GM19455 (cell line): Measurements from ENCODE around the gene SHOC2.
"Not testable (repeated sequence)": the region's sequence is repeated elsewhere in the genome, so short reads cannot be mapped to it uniquely, and the experiment has no call there.

Experiments used
- ATAC-seq: cut with Tn5 transposase; IDR thresholded peaks from one replicate; pipeline ENCODE4 v1.9.1; 2021; ENCODE audit not compliant: unreplicated experiment

The SHOC2 gene

GRCh38 chr10:110901954-110902819 is 17.2 kb upstream of the SHOC2 start:
- ATAC-seq: no peak

DNA sequence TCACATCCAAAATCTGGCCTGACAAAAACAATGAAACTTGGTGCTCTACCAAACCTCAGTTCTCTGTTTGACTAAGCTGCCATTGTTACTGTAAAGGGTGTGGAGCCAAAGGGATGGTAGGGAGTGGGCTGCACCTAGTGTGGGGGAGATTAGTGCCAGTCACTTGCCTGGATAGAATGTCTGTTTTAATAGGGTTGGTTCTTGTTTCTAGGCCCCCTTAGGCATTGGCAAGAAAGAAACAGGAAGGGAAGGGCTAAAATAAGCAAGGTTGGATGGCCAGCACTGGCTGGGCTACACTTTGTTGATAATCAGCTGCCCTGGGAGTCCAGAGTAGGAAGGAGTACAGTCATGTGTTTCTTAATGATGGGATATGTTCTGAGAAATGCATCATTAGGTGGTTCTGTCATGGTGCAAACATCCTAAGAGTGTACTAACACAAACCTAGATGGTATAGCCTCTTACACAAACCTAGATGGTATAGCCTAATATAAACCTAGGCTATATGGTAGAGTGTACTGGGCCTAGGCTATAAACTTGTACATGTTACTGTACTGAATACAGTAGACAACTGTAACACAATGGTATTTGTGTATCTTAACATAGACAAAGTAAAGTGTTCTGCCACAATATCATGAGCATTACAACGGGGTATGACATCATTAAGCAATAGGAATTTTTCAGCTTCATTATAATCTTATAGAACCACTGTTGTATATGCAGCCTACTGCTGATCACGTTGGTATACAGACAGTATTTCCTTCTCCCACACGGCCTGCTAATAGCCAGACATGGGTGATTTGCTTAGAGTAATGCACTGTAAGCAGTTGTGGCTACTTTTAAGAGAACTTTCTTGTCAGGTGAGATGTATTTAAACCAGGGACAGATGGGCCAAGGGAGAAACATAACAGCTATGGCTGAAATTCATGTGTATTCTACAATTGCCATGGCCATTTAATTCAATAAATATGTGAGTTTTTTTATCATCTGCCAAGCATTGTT is 15.8 kb upstream of the SHOC2 start:
- ATAC-seq: no peak

DNA sequence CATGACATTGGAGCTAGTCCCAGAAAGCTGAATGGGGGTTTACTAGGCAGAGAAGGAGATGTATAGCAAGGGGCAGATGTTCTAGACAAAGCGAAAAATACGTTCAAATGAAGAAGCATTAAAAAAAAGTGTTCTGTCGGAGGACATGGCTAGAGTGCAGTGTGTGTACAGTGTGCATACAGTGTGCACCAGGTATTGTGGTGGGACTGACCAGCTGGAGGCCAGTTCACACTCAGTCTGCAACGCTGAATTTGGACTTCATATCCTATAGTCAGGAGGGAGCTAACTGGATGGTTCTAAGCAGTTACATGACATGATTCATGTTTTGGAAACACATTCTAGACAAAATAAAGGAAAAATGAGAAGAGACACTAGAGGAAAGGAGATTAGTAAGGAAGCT is 9.3 kb upstream of the SHOC2 start:
- ATAC-seq: no peak

DNA sequence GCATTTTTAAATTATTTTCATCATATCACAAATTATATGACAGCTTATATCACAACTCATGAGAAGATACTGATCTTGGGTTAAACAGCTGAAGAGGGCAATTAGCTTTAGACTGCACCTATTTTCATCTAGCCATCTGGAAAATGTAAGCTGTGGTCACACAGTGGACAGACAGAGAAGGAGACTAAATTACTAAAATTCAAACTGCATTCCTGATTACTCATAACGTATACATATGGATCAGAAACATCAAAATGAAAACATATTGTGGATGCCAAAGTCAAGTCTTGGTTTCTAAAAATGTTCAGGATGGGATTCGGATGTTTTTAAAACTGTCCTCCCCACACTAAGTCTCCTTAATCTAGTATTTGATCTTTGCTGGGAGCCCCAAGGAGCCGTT is 7.0 kb upstream of the SHOC2 start:
- ATAC-seq: no peak

- ATAC-seq: no peak
Measured at GRCh38 chr10:110914431-110914830, 5.0 kb upstream of the SHOC2 start.

GRCh38 chr10:110915035-110915434 is 4.4 kb upstream of the SHOC2 start:
- no peak for ATAC-seq

- ATAC-seq: not testable (repeated sequence)
Measured at GRCh38 chr10:110915600-110915999, 3.8 kb upstream of the SHOC2 start.

DNA sequence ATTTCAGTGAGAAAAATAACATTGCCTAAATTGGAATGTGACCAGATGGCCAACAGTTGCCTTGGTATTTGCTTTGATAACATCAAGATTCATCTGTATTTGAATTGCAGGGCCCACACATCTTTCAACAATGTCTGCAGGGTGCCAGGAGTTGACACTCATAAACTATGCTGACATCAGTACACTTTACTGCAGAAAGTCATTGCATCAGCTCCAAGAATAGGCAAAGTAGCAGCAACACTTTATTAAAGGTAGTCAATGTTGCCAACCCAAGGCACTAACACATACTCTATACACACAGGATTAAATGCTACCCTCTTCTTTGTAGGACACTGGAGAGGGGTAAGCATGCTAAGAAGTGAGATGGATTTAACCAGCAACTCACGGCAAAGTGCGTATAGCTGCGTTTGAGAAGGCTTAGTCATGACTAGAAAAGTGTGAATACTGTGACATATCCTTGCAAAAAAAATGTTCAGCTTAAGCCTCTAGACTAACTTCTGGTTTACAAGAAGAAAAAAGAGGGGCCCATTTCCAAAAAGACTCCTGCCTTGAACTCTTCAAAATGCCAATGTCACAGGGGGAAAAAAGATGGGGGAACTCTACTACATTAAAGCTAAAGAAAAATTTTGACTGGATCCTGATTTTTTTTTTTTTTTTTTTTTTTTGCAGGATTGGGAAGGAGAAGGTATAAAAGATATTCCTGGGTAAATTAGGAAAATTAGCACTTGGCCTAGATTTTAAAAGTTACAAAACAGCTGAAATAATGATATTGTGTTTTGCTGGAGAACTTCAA is 2.7 kb upstream of the SHOC2 start:
- no peak for ATAC-seq

DNA sequence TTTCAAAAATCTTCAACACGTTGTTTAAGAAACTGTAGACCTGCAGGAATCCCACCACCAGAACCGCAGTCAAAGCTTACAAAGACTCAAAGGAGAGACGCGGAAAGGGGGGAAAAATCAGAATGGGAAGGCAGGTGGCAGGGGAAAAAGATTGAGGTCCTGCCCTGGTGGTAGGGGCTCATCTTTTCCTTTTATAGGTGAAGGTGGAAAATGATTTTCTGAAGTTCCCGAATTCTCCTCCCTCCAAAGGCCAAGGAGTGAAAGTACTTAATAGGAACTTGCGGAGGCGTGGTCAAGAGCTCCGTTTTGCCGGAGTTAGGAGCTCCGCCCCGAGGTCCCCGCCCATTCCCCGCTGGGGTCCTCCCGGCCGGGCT is 1.1 kb upstream of the SHOC2 start:
- ATAC-seq: no peak

DNA sequence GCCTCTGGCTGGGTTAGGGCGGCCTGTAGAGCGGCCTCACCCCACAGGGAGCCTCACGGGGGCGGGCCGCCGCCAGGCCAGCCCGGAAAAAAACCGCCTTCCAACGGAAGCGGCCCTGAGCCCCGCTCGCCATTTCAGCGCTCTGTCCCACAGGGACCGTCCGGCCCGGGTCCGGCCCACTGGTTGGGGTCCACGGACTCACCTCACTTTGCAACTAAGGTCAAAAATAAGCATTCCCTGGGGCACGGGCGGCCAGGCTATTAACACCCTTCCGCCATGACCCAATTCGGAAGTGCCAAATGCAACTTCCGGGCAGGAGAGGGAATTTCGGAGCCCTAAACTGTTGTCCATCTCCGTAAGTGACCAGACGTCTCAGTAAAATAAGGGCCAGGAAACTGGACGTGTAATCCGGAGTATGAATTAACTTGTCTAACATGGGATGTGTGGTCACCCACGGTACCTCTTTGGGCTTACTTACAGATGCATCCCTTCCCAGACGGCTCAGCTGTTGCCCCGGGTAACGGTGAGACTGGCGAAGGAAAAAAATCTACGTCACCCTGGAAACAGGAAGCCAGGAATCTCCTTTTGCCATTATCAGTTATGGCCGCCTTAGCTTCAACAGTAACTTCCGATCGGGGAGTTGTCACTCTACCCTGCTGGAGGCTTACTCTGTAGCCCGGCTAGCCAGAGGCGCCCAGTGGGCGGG is 608 bp upstream of the SHOC2 start, which contains the start of gene BBIP1:
TSS of gene BBIP1 (minus strand) at position 538 of the 706 bp plus-strand sequence. CDS start 1,023 bp downstream, outside the sequence.
- ATAC-seq: peak; percentile 78

- ATAC-seq: peak; percentile 36
Measured at GRCh38 chr10:110919971-110920881, 822 bp downstream of the SHOC2 start.

DNA sequence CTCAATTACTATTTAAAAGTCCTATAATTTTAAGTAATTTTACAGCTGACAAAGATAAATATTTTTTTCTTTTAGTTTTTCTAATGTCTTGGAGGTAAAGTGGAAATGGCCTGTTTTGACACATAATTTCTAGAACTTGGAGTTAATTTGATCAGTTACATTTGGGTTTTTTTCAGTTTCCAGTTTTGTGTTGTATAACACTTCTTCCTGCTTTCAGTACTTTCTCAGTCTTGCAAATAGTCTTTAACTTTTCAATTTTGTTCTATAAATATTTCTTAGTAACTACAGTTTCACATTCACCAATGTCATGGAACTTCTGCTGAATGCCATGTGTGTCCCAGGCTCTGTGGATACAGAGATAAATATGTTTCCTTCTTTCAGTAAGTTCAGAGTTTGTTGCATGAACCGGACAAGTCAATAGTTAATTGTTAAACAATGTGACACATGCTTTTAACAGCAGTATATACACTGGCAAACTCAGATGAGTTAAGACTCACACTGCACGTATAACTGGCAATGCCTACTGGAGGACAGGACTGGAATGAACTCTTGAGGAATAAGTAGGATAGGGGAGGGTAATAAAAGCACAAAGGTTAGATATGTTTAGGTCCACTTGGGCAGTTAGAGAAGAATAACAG is 4.6 kb downstream of the SHOC2 start:
- ATAC-seq: no peak

GRCh38 chr10:110927461-110927860 is 8.1 kb downstream of the SHOC2 start:
- no peak for ATAC-seq

DNA sequence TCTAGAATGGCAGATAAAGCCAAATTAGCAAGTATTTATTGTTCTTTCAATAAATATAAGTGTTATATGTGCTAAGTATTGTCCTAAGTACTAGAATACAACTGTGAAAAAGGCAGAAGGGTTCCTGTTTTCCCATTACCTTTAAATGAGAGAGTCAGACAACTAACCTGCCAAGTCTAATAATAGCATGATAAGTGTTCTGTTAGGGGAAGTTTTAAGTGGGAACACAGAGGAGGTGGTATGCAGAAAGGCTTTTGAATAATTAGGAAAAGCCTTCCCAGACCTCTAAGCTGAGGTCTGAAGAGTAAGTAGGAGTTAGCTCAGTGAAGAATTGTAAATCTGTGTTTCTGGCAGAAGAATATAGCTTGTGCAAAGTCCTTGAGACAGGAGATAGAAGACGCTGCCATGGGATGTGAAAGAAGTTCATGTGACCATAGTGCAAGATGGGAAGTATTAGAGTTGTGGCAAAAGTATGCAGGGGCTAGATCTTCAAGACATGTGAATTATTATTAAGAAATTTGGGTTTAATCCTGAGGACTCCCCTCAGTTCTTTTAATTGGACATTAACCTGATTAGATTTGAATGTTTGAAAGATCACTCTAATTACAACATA is 12.5 kb downstream of the SHOC2 start:
- ATAC-seq: no peak

DNA sequence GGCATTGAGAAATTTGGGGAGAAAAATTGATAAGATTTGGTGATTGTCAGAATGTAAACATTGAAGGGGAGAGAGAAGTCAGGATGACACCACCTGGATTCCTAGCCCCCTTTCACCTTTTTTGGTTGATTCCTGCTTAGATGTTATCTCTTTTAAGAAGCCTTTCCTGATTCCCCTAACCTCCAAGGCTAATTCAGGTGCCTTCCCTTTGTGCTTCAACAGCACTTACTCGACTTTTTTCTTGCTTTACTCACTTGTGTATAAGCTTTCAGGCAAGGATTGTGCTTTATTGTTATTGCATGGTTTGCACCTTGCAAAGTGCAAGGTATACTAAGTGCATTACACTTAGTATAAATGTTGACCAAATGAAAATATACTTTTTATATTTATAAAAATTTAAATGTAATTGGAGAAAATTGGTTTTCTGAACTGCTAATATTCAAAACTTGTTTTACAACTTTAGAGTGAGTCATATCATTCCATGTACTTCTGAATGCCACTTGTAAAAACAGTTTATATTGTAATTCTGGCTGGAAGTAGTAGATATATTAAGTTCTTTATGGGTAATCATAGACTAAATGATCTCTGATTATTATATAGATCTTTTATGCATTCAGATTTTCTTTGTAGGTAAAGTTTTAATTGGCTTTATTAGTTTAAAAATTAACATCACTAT is 13.2 kb downstream of the SHOC2 start:
- ATAC-seq: no peak

DNA sequence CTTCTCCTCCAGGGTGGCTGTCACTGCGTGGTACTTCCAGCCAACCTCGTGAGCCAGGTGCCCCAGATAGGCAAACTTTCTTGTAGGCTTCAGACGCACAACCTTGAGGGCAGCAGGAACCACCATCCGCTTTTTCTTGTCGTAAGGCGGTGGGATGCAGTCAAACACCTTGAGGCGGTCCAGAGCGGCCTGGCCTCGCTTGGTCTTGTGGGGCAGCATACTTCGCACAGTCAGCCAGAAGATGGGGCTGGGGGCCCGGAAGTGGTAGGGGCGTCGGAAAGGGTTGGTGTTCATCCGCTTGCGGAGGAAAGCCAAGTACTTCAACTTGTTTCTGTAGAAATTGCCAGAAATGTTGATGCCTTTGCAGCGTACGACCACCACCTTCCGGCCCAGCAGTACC is 17.4 kb downstream of the SHOC2 start:
- no peak for ATAC-seq

DNA sequence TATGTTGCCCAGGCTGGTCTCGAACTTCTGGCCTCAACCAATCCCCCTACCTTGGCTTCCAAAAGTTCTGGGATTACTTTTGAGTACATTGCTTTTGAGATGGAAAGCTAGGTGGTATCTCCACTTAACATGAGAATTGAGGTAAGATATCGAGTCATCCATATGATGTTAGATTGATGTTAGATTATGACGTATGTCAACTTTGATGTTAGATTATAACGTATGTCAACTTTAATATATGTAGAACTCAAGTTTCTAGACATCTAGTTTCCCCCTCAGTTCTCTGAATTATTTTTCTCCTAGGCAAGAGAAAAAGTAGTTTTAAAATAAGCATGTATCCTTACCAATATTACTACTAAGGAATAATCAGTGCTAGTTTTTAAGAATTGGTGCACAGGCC is 20.0 kb downstream of the SHOC2 start:
- no peak for ATAC-seq
